Raji (cell line): ENCODE data around the gene RUFY3.

Experiments
- POLR2A ChIP-seq: IDR thresholded peaks from 2 replicates; pipeline ENCODE4 v1.6.1; 2011; ENCODE audit warnings: low read depth, low read length, control low read depth; ENCODE audit not compliant: insufficient read depth

The RUFY3 gene

GRCh38 chr4:70753630-70754029, 31.9 kb downstream of the RUFY3 start:
- TF ChIP-seq POLR2A, result no peak

DNA sequence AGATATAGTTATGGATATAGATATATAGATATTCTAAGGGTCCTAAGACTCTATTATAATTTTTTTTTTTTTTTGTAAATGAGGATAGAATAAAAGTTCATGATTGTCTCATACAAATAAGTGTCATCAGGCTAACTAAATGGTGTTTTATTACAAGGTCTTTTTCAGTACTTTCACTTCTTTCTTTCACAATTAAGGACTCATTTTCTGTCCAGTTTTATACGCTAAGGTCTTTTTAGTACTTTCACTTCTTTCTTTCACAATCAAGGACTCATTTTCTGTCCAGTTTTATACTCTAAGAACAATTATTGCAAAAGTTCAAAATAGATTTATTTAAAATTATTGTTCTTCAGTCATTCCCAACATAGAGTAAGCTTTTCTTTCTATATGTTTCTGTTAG, 32.7 kb downstream of the RUFY3 start:
- no peak for TF ChIP-seq POLR2A

GRCh38 chr4:70754990-70755688, 33.4 kb downstream of the RUFY3 start:
- no peak for TF ChIP-seq POLR2A

DNA sequence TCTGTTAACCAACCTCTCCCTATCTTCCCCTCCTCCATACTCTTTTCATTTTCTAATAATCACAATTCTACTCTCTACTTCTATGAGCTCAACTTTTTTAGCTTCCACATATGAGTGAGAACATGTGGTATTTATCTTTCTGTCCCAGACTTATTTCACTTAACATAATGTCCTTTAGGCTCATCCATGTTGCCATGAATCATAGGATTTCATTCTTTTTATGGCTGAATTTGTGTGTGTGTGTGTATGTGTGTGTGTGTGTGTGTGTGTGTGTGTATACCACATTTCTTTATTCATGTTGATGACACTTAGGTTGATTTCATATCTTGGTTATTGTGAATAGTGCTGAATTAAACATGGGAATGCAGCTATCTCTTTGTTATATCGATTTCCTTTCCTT, 37.4 kb downstream of the RUFY3 start:
- TF ChIP-seq POLR2A, result no peak

GRCh38 chr4:70759627-70760026, 37.9 kb downstream of the RUFY3 start:
- no peak for TF ChIP-seq POLR2A

- no peak for TF ChIP-seq POLR2A
These were observed 38.9 kb downstream of the RUFY3 start for GRCh38 chr4:70760662-70761061.

DNA sequence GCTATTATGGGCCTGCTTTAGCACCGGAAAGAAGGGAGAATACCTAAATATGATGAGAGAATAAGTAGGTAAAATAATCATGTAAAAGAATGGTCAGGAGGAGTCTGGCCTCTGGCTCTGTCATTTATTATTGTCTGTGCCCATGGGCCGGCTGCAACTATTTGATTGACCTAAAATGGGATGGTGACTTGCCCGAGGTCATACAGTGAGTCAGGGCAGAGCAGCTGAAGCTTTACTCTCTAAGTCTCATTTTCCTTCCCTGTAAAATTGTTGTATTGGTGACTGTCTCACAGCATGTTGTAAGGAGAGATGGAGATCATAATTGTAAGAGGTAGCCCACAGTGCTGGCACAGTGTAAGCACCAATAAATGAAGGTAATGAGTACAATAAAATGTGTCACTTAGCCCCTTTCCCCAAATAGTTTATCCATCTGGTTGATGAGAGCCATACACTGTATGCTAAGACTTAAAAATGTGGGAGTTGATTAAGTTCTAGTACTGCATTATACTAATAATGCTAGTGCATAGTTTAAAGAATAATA, 39.6 kb downstream of the RUFY3 start:
- TF ChIP-seq POLR2A, result no peak

- TF ChIP-seq POLR2A, result no peak
These were observed 43.6 kb downstream of the RUFY3 start for GRCh38 chr4:70765368-70765767.

GRCh38 chr4:70768301-70768948, 46.7 kb downstream of the RUFY3 start:
- TF ChIP-seq POLR2A, result no peak

DNA sequence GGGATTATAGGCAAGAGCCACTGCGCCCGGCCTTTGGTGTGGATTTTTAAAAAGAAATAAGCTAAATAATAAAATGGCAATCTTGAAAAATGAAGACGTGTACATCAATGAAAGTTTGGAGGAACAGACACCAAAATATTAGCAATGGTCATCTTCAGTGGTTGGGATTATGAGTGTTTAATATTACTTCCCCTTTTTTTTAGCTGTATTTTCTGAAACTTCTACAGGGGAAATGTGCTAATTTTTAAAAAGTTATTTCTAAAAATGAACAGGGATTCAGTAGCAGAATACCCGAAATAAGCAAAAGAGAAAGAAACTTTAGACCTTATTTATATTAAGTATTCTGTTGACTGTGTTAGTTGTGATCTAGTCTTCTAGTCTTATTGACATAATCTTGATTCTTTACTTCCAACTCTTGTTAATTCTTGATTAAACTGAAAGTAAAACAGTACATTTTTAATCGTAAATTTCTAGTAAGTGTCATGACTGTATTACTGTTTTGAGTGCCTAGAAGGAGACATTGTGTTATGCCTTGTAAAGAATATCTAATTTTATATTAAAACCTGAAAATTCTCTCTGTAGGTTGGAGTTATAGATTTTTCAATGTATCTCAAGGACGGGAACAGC, 51.3 kb downstream of the RUFY3 start:
- TF ChIP-seq POLR2A, result no peak

GRCh38 chr4:70778888-70779422, 57.2 kb downstream of the RUFY3 start:
- no peak for TF ChIP-seq POLR2A

- no peak for TF ChIP-seq POLR2A
These were observed 61.3 kb downstream of the RUFY3 start for GRCh38 chr4:70783096-70783495.

DNA sequence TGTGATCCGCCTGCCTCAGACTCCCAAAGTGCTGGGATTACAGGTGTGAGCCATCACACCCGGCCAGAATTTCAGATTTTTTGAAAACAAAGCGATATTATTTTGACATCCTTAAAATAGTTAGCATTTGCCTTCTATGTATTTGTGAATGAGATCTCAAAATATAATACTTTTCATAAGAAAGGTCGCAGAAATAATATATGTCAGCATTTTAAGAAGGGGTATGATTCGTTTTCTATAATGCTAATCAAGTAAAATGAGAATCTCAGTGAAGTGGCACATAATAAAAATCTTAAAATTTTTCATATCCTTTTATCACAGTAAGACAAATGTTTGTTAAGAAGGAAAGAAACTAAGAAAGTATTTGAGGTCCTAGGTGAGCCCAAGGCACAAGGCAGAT, 65.7 kb downstream of the RUFY3 start:
- no peak for TF ChIP-seq POLR2A

GRCh38 chr4:70788733-70789132, 67.0 kb downstream of the RUFY3 start:
- TF ChIP-seq POLR2A, result no peak

DNA sequence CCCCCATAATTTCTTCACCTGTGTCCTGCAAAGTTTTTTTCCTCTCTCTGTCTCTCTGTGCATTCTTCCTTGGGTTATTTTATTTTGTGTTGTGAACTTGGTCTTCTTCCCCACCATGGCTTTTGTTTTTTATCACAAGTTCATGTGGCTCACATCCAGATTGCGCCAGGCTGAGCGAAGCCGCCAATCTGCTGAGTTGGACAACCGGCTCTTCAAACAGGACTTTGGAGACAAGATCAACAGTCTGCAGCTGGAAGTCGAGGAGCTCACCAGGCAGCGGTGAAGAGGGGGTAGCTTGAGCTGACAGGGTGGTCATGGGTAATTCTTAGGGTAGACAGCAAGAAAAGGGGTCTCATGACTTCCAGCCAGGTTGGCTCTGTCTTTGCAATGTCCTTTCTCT, 71.9 kb downstream of the RUFY3 start:
- TF ChIP-seq POLR2A, result no peak
